GM12873 (cell line): ENCODE results near the gene RING1.

Source experiments
- TF ChIP-seq, protein P1 (sequence below): IDR thresholded peaks from 2 replicates; pipeline ENCODE4 v1.5.1; 2012; ENCODE audit warnings: low read depth, mild to moderate bottlenecking, moderate library complexity, low read length, control low read depth; ENCODE audit not compliant: insufficient read depth; ENCODE audit errors: missing control alignments

RING1 gene

DNA sequence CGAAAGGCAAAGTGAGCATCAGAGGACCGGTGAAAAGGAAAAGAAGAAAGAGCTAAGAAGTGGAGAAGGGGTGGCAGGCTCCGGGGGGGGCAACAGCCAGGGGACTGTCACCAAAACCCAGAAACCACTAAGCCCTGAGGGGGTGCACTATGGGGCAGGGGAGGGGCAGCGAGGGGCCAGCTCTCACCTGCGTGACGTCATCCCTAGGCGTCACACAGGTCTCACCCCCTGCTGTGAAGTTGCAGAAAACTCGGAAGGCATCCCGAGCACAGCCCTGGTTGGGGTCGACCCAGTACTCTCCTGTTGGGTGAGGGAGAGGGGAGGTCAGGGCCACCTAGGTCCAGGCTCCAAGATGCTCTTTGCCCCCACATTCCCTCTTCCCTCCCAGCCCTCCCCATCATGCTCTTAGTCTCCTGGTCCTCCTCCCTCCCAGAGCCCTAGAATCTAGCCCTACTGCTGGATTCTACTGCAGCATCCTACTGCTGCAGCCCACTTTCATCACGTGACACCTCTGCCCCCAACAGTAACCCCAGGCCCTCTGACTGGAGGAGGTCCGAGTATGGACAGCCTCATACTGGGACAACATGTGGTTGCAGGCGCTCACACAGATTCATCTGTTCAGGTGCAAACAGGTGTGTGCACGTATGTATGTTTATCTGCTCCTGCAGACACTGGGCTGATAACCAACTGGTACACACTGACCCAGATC is 43.5 kb upstream of the RING1 start:
- TF ChIP-seq, protein P1, sequence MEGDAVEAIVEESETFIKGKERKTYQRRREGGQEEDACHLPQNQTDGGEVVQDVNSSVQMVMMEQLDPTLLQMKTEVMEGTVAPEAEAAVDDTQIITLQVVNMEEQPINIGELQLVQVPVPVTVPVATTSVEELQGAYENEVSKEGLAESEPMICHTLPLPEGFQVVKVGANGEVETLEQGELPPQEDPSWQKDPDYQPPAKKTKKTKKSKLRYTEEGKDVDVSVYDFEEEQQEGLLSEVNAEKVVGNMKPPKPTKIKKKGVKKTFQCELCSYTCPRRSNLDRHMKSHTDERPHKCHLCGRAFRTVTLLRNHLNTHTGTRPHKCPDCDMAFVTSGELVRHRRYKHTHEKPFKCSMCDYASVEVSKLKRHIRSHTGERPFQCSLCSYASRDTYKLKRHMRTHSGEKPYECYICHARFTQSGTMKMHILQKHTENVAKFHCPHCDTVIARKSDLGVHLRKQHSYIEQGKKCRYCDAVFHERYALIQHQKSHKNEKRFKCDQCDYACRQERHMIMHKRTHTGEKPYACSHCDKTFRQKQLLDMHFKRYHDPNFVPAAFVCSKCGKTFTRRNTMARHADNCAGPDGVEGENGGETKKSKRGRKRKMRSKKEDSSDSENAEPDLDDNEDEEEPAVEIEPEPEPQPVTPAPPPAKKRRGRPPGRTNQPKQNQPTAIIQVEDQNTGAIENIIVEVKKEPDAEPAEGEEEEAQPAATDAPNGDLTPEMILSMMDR = no peak

DNA sequence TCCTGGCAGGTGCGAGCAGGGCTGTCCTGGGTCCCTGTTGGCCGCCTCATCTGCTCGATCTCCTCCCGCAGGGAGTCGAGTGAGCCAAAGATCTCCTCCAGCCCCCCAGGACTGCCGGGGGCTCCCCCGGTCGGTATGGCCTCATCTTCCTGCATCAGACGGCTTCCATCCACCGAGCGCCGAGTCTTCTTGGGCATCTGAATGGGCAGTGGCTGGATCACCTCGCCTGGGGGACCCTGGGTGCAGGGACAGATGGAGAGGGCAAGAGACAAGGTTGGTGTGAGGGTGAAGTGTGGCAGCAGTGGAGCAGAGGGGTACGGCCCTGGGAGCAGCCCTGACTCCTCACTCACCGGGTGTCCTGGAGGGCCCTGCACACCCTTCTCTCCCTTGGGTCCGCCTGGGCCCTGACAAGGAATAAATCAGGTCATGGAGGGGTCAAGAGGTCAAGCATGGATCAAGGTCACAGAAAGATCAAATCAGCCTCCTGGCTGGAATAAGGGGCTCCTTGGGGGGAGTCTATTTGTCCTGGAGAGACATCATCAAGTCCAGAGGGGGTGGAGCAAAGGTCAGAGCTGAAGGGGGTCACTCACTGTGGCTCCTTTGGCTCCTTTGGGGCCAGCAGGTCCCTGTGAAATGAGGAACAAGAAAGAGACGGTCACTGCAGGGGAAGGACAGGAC is 42.6 kb upstream of the RING1 start:
- TF ChIP-seq, protein P1 = no peak

DNA sequence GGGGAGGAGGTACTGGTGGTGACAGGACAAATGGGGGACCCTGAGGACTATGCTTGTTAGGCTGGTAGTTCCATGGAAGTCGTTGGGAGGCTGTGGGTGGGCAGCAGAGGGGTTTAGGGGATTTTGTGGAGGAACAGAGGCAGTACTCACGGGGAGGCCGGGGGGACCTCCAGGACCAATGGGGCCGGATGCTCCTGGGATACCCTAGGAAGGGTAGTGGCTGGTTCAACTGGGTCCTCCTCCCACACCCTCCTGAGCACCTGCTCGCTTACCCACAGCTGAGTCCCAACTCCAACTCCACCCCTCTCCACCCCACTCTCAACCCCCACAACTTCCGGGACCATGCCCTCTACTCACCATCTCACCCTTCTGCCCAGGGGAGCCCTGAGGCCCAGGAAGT is 41.9 kb upstream of the RING1 start:
- TF ChIP-seq, protein P1 = no peak

DNA sequence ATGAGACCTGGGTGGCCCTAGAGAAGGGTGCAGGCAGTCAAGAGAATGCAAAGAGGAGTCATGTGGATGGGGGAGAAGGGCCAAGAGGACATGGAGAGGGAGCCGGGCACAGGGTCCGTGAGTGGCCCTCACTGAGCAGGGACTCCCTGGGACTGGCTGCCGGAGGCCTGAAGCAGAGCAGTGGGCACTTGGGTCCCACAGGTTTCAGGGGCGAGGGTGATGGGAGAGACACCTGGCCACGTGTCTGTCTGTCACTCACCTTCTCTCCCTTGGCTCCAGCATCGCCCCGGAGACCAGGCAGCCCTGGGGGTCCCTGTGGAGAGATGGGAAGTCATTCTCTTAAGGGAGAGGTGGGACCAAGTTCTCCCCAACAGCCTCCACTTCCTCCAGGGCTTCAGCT is 41.5 kb upstream of the RING1 start:
- TF ChIP-seq, protein P1 = no peak

DNA sequence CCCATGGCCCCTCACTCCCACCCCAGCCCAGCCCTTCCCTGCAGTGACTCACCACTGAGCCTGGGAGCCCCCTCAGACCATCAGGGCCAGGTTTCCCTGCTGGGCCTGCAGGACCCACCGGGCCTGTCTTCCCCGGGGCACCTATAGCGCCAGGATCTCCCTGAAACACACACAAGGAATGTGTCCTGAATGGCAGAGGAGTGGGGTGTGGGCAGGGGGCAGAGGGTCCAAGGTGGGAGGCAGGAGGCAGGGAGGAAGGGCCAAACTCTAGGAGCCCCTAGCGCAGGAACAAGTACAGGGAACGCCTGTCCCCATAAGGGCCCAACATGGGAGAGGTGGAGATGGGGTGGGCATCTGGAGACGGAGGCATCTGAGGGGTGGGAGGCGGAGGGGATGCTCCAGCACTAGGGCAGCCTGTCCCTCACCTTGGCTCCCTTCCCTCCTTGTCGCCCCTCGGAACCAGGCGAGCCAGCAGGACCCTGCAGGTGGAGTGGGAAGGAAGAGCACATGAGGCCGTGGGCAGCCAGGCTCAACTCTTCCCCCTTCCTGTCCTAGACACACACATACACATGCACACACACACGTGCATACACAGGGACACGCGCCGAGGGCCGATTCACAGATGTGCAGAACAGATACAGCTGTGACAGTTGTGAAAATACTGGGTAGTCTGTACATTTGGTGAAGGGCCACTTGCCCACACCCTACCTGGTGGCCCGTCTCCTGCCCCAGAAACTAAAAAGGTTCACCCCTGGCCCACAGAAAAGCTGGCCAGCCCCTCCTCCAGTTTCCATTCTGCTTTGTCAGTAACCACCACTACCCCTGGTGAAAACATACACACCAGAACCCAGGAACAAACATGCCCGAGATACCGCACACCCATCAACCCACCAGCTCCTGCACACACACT is 40.7 kb upstream of the RING1 start:
- TF ChIP-seq, protein P1 = no peak

DNA sequence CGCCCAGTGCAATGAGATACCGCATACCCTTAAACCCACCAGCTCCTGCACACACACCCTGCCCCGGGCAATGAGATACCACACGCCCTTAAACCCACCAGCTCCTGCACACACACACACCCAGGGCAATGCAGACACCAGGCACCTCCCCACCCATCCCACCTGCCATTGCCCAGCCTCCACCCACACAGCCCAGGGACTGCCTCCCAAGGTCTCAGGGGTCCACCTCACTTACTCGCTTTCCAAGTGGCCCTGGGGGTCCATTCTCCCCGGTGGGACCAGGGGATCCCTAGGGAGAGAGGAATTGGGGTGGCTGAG is 40.1 kb upstream of the RING1 start:
- TF ChIP-seq, protein P1 = no peak

DNA sequence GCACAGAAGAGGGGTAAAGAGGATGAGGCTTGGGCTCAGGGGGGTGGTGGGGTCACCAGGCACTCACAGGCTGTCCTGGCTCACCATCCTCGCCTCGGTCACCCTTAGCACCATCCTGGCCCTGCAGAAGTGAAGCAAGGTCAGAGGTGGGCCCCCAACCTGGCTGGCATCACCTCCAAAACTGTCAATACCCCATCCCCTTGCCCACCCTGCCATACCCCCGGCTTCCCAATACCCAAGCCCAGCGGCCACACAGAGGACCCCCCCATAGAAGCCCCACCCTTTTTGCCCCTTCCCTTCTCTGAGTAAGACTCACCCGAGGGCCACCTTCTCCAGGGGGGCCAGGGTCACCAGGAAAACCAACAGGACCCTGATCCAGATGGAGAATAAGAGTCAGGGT is 39.7 kb upstream of the RING1 start:
- TF ChIP-seq, protein P1 = no peak
